K562 (cell line): ENCODE measurements around the gene POLE2. TPM values are rescaled to one million over a fixed set of nuclear protein-coding genes. Genes with fewer than 3 reads are reported as not detected.

Experiments
- ATAC-seq: fragments of 200-7000 bp; cut with Tn5 transposase; 3 replicates; pipeline ENCODE4 v1.9.1; 2020; ENCODE audit warnings: moderate library complexity
- BruUV-seq: library from RNA; stranded (reverse); fragments of 400-500 nt; replicated peaks from 2 replicates; lab custom pipeline; 2021; lab: Mats Ljungman, UMichigan
- CTCF ChIA-PET: fragments of 300-600 bp; formaldehyde crosslinking; extraction: SDS; loops from one replicate; lab custom pipeline; 2021; ENCODE audit warnings: low intra/inter-chr PET ratio; lab: Yijun Ruan, JAX
- POLR2A ChIA-PET: fragments of 300-600, 350-650 bp; sonication (Branson Sonifier 250); formaldehyde crosslinking; extraction: SDS; loops from one replicate; lab custom pipeline; 2021; ENCODE audit warnings: antibody characterized with exemption, inconsistent platforms; lab: Yijun Ruan, JAX
- DNase-seq, 4 experiments: peaks; one replicate each; pipeline versions ENCODE4 v3.0.0 to v3.0.0-alpha.2; 2011 to 2018; ENCODE audit warnings: low spot score in 3 of 4, mixed read lengths in 3 of 4; ENCODE audit errors: extremely low read depth in 1 of 4
- FAIRE-seq: peaks from 2 replicates; lab custom pipeline; 2011; peaks lifted over from hg19 to GRCh38; lab: Jason Lieb, UNC
- H2AFZ ChIP-seq: 2 replicates; pipeline ENCODE4 v1.6.0; 2011; ENCODE audit warnings: low read depth, low read length, control low read depth, inconsistent platforms
- H3K27ac ChIP-seq: fragments of 200-600 bp; 3 replicates; pipeline ENCODE4 v1.8.0; 2011; ENCODE audit warnings: low read depth, mild to moderate bottlenecking, control low read depth, inconsistent platforms, low read length, moderate library complexity, mixed read lengths; ENCODE audit errors: extremely low read depth
- H3K27me3 ChIP-seq, 2 experiments: fragments of 300-600 bp in 1 of 2; 2 replicates in 1 of 2; 3 replicates in 1 of 2; pipeline versions ENCODE4 v1.6.0 to v1.8.0; 2011; ENCODE audit warnings: inconsistent platforms in 2 of 2, low read length in 2 of 2, mild to moderate bottlenecking in 1 of 2, mixed read lengths in 1 of 2, moderate library complexity in 1 of 2; ENCODE audit not compliant: control insufficient read depth in 2 of 2, insufficient read depth in 2 of 2
- H3K36me3 ChIP-seq: fragments of 300-600 bp; 3 replicates; pipeline ENCODE4 v1.8.0; 2011; ENCODE audit warnings: mild to moderate bottlenecking, low read length, inconsistent platforms; ENCODE audit not compliant: control insufficient read depth, insufficient read depth
- H3K4me1 ChIP-seq, 2 experiments: fragments of 200-600 bp in 1 of 2; replicated peaks in 1 of 2; 2 replicates in 1 of 2; 3 replicates in 1 of 2; pipeline versions ENCODE4 v1.5.1 to v1.8.0; 2011; ENCODE audit warnings: inconsistent platforms in 2 of 2, low read length in 2 of 2, mild to moderate bottlenecking in 1 of 2, mixed read lengths in 1 of 2, moderate library complexity in 1 of 2; ENCODE audit not compliant: control insufficient read depth in 2 of 2, insufficient read depth in 2 of 2
- H3K4me2 ChIP-seq: 2 replicates; pipeline ENCODE4 v1.6.1; 2011; ENCODE audit warnings: low read length, control low read depth, inconsistent platforms, mixed read lengths; ENCODE audit not compliant: insufficient read depth
- H3K4me3 ChIP-seq: fragments of 200-600 bp; sonication (generic), shearing (Covaris generic); 2 replicates; pipeline ENCODE4 v1.5.1; 2016; ENCODE audit warnings: control low read depth, inconsistent platforms
- H3K79me2 ChIP-seq: fragments of 200-600 bp; 3 replicates; pipeline ENCODE4 v1.8.0; 2011; ENCODE audit warnings: low read length, inconsistent platforms; ENCODE audit not compliant: control insufficient read depth, insufficient read depth
- H3K9ac ChIP-seq, 2 experiments: 2 replicates each; pipeline versions ENCODE4 v1.6.0 to v1.6.1; 2011; ENCODE audit warnings: low read depth in 2 of 2, low read length in 2 of 2, control low read depth in 1 of 2, inconsistent platforms in 1 of 2, mild to moderate bottlenecking in 1 of 2, mixed read lengths in 1 of 2; ENCODE audit not compliant: insufficient read depth in 1 of 2
- H3K9me1 ChIP-seq: one replicate; pipeline ENCODE4 v1.6.0; 2011; ENCODE audit warnings: inconsistent platforms, mild to moderate bottlenecking, low read length, moderate library complexity; ENCODE audit not compliant: control insufficient read depth, insufficient read depth
- H3K9me3 ChIP-seq: replicated peaks from 2 replicates; pipeline ENCODE4 v1.5.1; 2011; ENCODE audit warnings: low read depth, low read length, inconsistent platforms; ENCODE audit not compliant: control insufficient read depth, insufficient read depth
- H4K20me1 ChIP-seq: replicated peaks from 2 replicates; pipeline ENCODE4 v1.6.1; 2011; ENCODE audit warnings: low read length, inconsistent platforms, mixed read lengths; ENCODE audit not compliant: control insufficient read depth, insufficient read depth
- CUX1 ChIP-seq: fragments of 200-800 bp; sonication (Bioruptor generic); IDR thresholded peaks from 2 replicates; pipeline ENCODE4 v1.6.1; 2016; ENCODE audit warnings: missing genetic modification characterization, missing compliant biosample characterization
- E2F6 ChIP-seq, 2 experiments: IDR thresholded peaks; 2 replicates each; pipeline ENCODE4 v1.6.1; 2011; ENCODE audit warnings: borderline replicate concordance in 1 of 2, control low read depth in 1 of 2, low read depth in 1 of 2, low read length in 1 of 2, mild to moderate bottlenecking in 1 of 2, mixed read lengths in 1 of 2, moderate library complexity in 1 of 2; ENCODE audit not compliant: insufficient read depth in 1 of 2, insufficient read length in 1 of 2, poor library complexity in 1 of 2, severe bottlenecking in 1 of 2; ENCODE audit errors: extremely low read depth in 1 of 2
- ZNF584 ChIP-seq: fragments of 200-800 bp; sonication (Bioruptor generic); IDR thresholded peaks from 2 replicates; pipeline ENCODE4 v1.6.1; 2016; ENCODE audit warnings: low read depth, mild to moderate bottlenecking, missing genetic modification characterization, missing compliant biosample characterization
- WGBS: fragments of 100-300 bp; shearing (Covaris generic); methylation state at CpG from one replicate; pipeline ENCODE4 v1.1.6; 2016; ENCODE audit warnings: low coverage, mixed read lengths; ENCODE audit not compliant: insufficient coverage; ENCODE audit errors: missing lambda C conversion rate; 5-methylcytosine and 5-hydroxymethylcytosine counted together
- in situ Hi-C: fragments of 300-500 bp; cut with MboI; formaldehyde crosslinking; loops from 4 replicates; pipeline ENCODE4 v1.15.0; 2018; ENCODE audit warnings: inconsistent platforms, mixed read lengths
- intact Hi-C: fragments of 100-400 bp; cut with micrococcal nuclease; formaldehyde crosslinking; loops from 2 replicates; pipeline ENCODE4 v1.14.2; 2022
- polyA plus RNA-seq, 8 experiments: library from polyadenylated mRNA; depleted of rRNA in 4 of 8; stranded (reverse) in 5 of 8; unstranded in 3 of 8; fragments of >200 nt; fragmentation: Nextera tagmentation in 2 of 8; fragmentation: Illumina TruSeq in 1 of 8; extraction: Ambion mirVana in 2 of 8; extraction: Trizol in 1 of 8; gene quantifications; 2 replicates each; pipeline versions ENCODE4 v1.2.1 to v1.2.3, GENCODE V29; 2011 to 2014; ENCODE audit warnings: inconsistent platforms in 1 of 8, missing spikeins in 1 of 8
- total RNA-seq, 7 experiments: library from RNA; depleted of rRNA in 6 of 7; stranded (reverse); fragments of >200 nt in 6 of 7; fragmentation: Illumina TruSeq in 2 of 7; extraction: Trizol in 2 of 7; gene quantifications; 2 replicates each; pipeline versions ENCODE4 v1.2.1 to v1.2.3, GENCODE V29; 2011 to 2021; ENCODE audit warnings: low replicate concordance in 1 of 7
- TF ChIP-seq, protein P1 (sequence below), 2 experiments: fragments of 450-650 bp in 1 of 2; IDR thresholded peaks; 2 replicates each; pipeline ENCODE4 v1.6.1; 2011 to 2017; ENCODE audit warnings: low read depth in 2 of 2, antibody characterized with exemption in 1 of 2, borderline replicate concordance in 1 of 2, low read length in 1 of 2, mild to moderate bottlenecking in 1 of 2, mixed read lengths in 1 of 2; ENCODE audit not compliant: control insufficient read depth in 1 of 2
- TF ChIP-seq, protein P2 (sequence below), 3 experiments: fragments of 200-800 bp in 1 of 3; fragments of 250-450 bp in 1 of 3; fragments of 450-650 bp in 1 of 3; sonication (Bioruptor Pico) in 1 of 3; sonication (Bioruptor generic) in 1 of 3; formaldehyde crosslinking in 1 of 3; IDR thresholded peaks; 2 replicates each; pipeline versions ENCODE4 v1.6.1 to v1.8.0; 2016 to 2022; ENCODE audit warnings: mild to moderate bottlenecking in 2 of 3, missing genetic modification characterization in 2 of 3, missing compliant biosample characterization in 1 of 3, moderate library complexity in 1 of 3

Gene POLE2
- total and polyA plus RNA-seq, 9 of the 15 experiments (the other 6 are each of a cell fraction or from before 2014, with no cell fraction given) = 30.7 to 78.4 (median 55.4) TPM

- ATAC-seq (peak; percentile 29), FAIRE-seq (no peak)
Measured at GRCh38 chr14:49598189-49598484, 89.9 kb downstream of the POLE2 start.

More at GRCh38 chr14:49598189-49598484, 89.9 kb downstream of the POLE2 start:
- H3K9ac ChIP-seq = peak overlapping the region; percentile 92 to 100
- peaks cover 13 to 25% of the 10 kb centered on the region in 2 experiments for H3K4me1 ChIP-seq
- peak in 3 of 4 experiments; percentile 12 to 46 (median 30) for DNase-seq
- in situ Hi-C loops = no loop called here
- POLR2A ChIA-PET = interaction anchor here (0.6 to 2.4 kb wide), 6 partner anchors 12 to 247 kb away, joined by 3 to 12 read pairs (median 4); partner anchors contain the start of genes RPL36AL and RPS29
- H3K9me1 ChIP-seq = no peaks in the 10 kb centered on the region
- H3K27me3 ChIP-seq = no peaks in the 10 kb centered on the region
- peak overlapping the region; percentile 53 for H3K4me3 ChIP-seq
- H2AFZ ChIP-seq = peak overlapping the region; percentile 86
- peak overlapping the region; percentile 88 for H3K4me2 ChIP-seq
- H3K79me2 ChIP-seq = peaks cover 45% of the 10 kb centered on the region
- H3K27ac ChIP-seq = peak overlapping the region; percentile 96
- CTCF ChIA-PET = interaction anchor here (2.4 kb wide), 1 partner anchor 11 kb away, joined by 6 read pairs; no protein-coding TSS in a partner anchor
- H3K36me3 ChIP-seq = peaks cover 19% of the 10 kb centered on the region; the same call in 2 of the 3 replicates
- 0% methylated on average over 12 of the region's 15 CpGs for WGBS
- BruUV-seq = no TSS peak
- TF ChIP-seq CUX1 = no peak
- TF ChIP-seq E2F6 (IDR thresholded peaks at IDR 0.05; ENCODE audit: borderline replicate concordance in 1 of 2, extremely low read depth in 1 of 2, insufficient read depth in 1 of 2, insufficient read length in 1 of 2, low read depth in 1 of 2, low read length in 1 of 2, poor library complexity in 1 of 2, severe bottlenecking in 1 of 2) = peak in 1 of 2 experiments; percentile 9
- TF ChIP-seq, protein P1, sequence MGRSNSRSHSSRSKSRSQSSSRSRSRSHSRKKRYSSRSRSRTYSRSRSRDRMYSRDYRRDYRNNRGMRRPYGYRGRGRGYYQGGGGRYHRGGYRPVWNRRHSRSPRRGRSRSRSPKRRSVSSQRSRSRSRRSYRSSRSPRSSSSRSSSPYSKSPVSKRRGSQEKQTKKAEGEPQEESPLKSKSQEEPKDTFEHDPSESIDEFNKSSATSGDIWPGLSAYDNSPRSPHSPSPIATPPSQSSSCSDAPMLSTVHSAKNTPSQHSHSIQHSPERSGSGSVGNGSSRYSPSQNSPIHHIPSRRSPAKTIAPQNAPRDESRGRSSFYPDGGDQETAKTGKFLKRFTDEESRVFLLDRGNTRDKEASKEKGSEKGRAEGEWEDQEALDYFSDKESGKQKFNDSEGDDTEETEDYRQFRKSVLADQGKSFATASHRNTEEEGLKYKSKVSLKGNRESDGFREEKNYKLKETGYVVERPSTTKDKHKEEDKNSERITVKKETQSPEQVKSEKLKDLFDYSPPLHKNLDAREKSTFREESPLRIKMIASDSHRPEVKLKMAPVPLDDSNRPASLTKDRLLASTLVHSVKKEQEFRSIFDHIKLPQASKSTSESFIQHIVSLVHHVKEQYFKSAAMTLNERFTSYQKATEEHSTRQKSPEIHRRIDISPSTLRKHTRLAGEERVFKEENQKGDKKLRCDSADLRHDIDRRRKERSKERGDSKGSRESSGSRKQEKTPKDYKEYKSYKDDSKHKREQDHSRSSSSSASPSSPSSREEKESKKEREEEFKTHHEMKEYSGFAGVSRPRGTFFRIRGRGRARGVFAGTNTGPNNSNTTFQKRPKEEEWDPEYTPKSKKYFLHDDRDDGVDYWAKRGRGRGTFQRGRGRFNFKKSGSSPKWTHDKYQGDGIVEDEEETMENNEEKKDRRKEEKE (IDR thresholded peaks at IDR 0.05; ENCODE audit: borderline replicate concordance in 1 of 2, control insufficient read depth in 1 of 2, low read depth in 2 of 2, low read length in 1 of 2) = no peak
- peak; percentile 67; the same call in 1 of the 2 replicates for TF ChIP-seq ZNF584
- TF ChIP-seq, protein P2, sequence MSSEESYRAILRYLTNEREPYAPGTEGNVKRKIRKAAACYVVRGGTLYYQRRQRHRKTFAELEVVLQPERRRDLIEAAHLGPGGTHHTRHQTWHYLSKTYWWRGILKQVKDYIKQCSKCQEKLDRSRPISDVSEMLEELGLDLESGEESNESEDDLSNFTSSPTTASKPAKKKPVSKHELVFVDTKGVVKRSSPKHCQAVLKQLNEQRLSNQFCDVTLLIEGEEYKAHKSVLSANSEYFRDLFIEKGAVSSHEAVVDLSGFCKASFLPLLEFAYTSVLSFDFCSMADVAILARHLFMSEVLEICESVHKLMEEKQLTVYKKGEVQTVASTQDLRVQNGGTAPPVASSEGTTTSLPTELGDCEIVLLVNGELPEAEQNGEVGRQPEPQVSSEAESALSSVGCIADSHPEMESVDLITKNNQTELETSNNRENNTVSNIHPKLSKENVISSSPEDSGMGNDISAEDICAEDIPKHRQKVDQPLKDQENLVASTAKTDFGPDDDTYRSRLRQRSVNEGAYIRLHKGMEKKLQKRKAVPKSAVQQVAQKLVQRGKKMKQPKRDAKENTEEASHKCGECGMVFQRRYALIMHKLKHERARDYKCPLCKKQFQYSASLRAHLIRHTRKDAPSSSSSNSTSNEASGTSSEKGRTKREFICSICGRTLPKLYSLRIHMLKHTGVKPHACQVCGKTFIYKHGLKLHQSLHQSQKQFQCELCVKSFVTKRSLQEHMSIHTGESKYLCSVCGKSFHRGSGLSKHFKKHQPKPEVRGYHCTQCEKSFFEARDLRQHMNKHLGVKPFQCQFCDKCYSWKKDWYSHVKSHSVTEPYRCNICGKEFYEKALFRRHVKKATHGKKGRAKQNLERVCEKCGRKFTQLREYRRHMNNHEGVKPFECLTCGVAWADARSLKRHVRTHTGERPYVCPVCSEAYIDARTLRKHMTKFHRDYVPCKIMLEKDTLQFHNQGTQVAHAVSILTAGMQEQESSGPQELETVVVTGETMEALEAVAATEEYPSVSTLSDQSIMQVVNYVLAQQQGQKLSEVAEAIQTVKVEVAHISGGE (CRISPR knock-in tag; IDR thresholded peaks at IDR 0.05) = 0 out of 6 replicates have a peak, but pooled peaks of 1 of the 3 experiments have one; percentile 30
- TF ChIP-seq, all 486 proteins: peak for 3
- Histone ChIP-seq H4K20me1 (no peaks in the 10 kb centered on the region), H3K9me3 (no peaks in the 10 kb centered on the region)
- intact Hi-C loops = loop anchor here (1.0 to 2.0 kb wide), 2 partner anchors 22 to 35 kb away; partner anchors contain the start of genes MGAT2 and RPL36AL
